ENCODE results near the gene NECAP2. TPM values are rescaled to one million over a fixed set of nuclear protein-coding genes. Genes with fewer than 3 reads are reported as not detected.
"Not testable (repeated sequence)": the region's sequence is repeated elsewhere in the genome, so short reads cannot be mapped to it uniquely, and the experiment has no call there.

The NECAP2 gene
- total RNA-seq, 4 donors from 2014 or later = 71.4 to 100 (median 80.6) TPM

DNA sequence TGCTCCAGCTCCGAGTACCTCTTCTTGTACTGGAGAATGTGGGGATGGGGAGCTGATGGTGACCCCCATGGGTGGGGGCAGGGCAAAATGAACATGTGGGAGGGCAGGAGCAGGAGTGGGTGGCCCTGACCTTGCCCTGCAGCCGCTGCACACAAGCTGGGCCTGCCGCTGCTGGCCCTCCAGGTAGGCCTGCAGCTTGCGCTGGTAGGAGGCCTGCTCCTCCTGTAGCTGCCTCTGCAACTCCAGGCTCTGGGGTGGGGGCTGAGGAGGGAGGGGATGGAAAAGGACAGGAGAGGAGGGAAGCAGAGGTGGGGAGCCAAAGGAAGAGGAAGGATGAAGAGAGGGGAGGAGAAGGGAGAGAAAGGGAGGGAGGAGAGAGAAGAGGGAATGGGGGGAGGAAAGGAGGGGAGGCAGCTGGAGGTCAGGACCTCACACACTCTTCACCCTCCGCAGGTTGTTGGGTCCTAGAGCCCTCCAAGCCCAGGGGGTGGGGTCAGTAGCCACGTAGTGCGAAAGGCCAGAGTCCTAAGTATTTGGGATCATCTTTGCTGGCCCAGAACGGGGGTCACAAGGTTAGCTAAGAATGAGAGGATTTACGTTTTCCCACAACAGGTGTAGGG, 50.6 kb downstream of the NECAP2 start:
- Histone ChIP-seq H3K9me3 (no peaks in the 10 kb centered on the region), H3K36me3 (peaks cover 21% of the 10 kb centered on the region), H3K4me1 (no peaks in the 10 kb centered on the region), H3K27me3 (no peaks in the 10 kb centered on the region), H3K4me3 (no peak overlapping the region), H3K27ac (no peak overlapping the region)
- DNase-seq (ENCODE audit: low spot score in 2 of 2) = no peak
- WGBS = 86% methylated on average over 8 of the region's 9 CpGs
- TF ChIP-seq, protein P1, sequence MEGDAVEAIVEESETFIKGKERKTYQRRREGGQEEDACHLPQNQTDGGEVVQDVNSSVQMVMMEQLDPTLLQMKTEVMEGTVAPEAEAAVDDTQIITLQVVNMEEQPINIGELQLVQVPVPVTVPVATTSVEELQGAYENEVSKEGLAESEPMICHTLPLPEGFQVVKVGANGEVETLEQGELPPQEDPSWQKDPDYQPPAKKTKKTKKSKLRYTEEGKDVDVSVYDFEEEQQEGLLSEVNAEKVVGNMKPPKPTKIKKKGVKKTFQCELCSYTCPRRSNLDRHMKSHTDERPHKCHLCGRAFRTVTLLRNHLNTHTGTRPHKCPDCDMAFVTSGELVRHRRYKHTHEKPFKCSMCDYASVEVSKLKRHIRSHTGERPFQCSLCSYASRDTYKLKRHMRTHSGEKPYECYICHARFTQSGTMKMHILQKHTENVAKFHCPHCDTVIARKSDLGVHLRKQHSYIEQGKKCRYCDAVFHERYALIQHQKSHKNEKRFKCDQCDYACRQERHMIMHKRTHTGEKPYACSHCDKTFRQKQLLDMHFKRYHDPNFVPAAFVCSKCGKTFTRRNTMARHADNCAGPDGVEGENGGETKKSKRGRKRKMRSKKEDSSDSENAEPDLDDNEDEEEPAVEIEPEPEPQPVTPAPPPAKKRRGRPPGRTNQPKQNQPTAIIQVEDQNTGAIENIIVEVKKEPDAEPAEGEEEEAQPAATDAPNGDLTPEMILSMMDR (IDR thresholded peaks at IDR 0.05) = no peak
- no peak for TF ChIP-seq EP300 (IDR thresholded peaks at IDR 0.05)
- no peak for TF ChIP-seq POLR2AphosphoS5 (IDR thresholded peaks at IDR 0.05)
- no peak for TF ChIP-seq POLR2A (IDR thresholded peaks at IDR 0.05)

DNA sequence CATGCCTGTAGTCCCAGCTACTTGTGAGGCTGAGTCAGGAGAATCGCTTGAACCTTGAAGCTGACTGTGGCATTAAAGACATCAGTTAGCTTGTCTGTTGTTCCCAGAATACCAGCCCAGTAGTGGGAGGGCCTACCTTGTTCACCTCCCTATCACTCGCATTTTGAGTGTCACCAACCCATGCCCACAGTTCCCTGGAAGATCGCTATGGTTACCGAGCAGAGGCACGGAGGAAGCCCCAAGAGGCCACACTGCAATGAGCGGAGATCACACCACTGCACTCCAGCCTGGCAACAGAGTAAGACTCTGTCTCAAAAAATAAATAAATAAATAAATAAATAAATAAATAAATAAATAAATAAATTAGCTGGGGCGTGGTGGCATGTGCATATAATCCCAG, 52.4 kb downstream of the NECAP2 start:
- 75% methylated on average over 7 of the region's 7 CpGs for WGBS
- peaks cover 17% of the 10 kb centered on the region for H3K36me3 ChIP-seq
- H3K4me1 ChIP-seq; H3K27ac ChIP-seq; DNase-seq (ENCODE audit: low spot score in 2 of 2); H3K9me3 ChIP-seq; H3K27me3 ChIP-seq; H3K4me3 ChIP-seq: not testable (repeated sequence)

DNA sequence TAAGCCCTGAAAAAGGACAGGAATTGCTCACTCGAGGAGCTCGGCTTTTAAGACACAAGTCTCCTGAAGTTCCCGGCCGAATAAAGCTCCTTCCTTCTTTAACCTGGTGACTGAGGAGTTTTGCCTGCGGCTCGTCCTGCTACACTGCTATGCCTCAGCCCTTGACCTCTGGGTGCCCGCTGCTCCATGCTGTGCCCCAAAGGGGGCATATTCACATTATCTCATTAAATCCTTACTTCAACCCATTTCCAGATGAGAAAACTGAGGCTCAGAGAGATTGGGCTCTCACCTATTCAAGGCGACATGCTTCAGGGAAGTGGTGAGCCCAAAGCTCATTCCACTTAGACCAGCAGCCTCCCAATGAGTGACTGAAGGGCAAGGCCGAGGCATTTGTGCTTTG, 53.2 kb downstream of the NECAP2 start:
- WGBS = 82% methylated on average over 9 of the region's 9 CpGs
- peak in 1 of 2 donors; percentile 22 for DNase-seq (ENCODE audit: low spot score in 2 of 2)
- H3K4me3 ChIP-seq, H3K9me3 ChIP-seq, H3K27ac ChIP-seq, H3K27me3 ChIP-seq: not testable (repeated sequence)
- peaks cover 17% of the 10 kb centered on the region for H3K36me3 ChIP-seq
- H3K4me1 ChIP-seq = peaks cover 12% of the 10 kb centered on the region

DNA sequence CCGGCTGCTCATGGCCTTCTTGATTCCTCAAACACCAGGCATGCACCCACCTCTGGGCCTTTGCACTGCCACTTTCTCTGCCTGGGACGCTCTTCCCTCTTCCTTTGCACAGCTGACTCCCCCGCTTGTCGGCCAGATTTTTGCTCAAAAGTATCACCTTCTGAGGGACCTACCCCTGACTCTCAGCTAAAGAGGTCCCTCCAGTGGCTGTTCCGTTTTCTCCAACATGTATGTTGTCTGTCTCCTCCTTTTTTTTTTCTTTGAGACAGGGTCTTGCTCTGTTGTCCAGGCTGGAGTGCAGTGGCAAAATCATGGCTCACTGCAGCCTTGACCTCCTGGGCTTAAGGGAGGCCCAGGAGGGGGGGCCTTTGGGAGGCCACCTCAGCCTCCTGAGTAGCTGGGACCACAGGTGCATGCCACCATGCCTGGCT, 57.0 kb downstream of the NECAP2 start:
- peak; percentile 39 to 54 for DNase-seq (ENCODE audit: low spot score in 2 of 2)
- peaks cover 19% of the 10 kb centered on the region for H3K4me1 ChIP-seq
- not testable (repeated sequence) for H3K27me3 ChIP-seq, H3K9me3 ChIP-seq, H3K4me3 ChIP-seq, H3K36me3 ChIP-seq, H3K27ac ChIP-seq
- 88% methylated on average over 5 of the region's 5 CpGs for WGBS

DNA sequence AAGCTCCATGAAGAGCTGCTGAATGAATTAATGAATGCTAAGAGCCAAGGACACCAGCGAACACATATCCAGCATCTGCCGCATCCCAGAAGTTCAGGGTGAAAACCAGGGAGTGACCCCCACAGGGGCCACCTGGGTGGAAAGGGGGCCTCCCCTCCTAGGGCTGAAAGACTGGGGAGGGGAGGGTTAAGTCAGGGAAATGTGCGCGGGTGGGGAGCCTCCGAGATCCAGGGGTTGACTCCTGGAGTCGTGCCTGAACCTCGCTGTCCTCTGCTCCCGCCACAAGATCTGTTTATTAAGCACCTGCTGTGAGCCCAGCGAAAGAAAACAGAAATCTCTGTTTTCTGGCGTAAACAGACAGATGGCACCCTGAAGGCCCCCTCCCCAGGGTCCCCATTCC, 57.5 kb downstream of the NECAP2 start:
- H3K4me3 ChIP-seq = peak overlapping the region; percentile 66
- not testable (repeated sequence) for H3K9me3 ChIP-seq, H3K36me3 ChIP-seq, H3K27me3 ChIP-seq
- peak; percentile 49 to 59 for DNase-seq (ENCODE audit: low spot score in 2 of 2)
- 35% methylated on average over 10 of the region's 10 CpGs for WGBS
- H3K4me1 ChIP-seq = peaks cover 19% of the 10 kb centered on the region
- peak overlapping the region; percentile 79 for H3K27ac ChIP-seq

DNA sequence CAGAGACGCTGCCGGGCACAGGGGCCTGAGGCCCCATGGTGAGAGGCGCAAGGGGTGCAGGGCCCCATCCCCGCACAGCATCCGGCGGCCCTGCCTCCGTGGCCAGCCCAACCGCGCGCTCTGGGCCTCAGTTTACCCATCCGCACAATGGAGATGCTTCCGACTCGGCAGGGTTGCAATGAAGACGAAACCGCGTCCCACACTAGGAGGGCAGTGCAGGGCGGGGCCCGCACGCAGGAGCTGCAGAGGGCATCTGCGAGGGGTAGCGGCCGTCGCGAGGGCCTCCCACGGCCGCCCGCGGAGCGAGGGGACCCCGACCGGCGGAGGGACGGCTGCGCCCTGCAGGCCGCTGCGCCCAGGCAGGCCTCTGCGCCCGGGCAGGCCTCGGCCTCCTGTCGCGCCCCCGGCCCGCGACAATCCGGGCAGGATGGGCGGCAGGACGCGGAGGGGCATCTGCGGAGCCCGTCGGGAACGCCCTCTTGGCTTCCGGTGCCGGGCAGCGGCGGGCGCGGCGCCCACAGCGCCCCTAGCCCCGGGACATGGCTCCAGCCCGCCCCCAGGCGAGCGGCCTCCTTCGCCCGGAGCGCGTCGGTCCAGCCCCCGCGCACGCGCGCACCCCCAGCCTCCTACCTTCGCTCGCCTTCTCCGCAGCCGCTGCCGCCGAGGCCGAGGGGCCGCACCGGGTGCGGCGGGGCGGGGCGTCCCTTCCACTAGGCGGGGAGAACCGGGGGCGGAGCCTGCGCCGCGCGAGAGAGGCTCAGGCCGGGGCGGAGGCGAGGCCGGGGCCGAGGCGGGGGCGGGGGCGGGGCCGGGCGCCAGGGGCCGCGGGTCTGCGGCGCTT, 58.3 kb downstream of the NECAP2 start:
- Histone ChIP-seq H3K36me3 (no peaks in the 10 kb centered on the region), H3K4me3 (peak overlapping the region; percentile 66), H3K27me3 (no peaks in the 10 kb centered on the region), H3K4me1 (peaks cover 19% of the 10 kb centered on the region), H3K27ac (peak overlapping the region; percentile 79), H3K9me3 (no peaks in the 10 kb centered on the region)
- peak; percentile 91 to 92 for DNase-seq (ENCODE audit: low spot score in 2 of 2)
- TF ChIP-seq, protein P1 (IDR thresholded peaks at IDR 0.05) = peak in 1 of 2 donors; percentile 17
- TF ChIP-seq POLR2AphosphoS5 (IDR thresholded peaks at IDR 0.05) = no peak
- WGBS = 3% methylated on average over 5 of the region's 108 CpGs

DNA sequence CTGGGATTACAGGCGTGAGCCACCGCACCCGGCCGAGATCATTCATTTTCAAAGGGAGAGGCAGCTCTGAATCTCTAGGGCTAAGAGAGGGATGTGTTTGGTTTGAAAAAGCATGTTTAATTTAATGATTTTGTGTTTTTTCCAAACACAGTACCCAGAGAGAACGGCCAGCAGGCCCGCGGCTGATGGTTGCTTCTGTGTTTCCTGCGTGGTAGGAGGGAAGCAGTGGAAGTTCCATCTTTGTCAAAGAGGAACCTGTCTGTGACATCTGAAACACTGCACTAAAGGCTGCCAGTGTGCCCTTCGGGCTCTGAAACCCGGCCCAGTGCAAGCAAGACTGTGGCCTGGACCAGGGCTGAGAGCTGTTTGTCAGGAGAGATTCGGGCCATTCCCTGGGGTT, 59.9 kb downstream of the NECAP2 start:
- not testable (repeated sequence) for H3K36me3 ChIP-seq, H3K4me3 ChIP-seq, H3K9me3 ChIP-seq, H3K27me3 ChIP-seq, H3K27ac ChIP-seq
- WGBS = 84% methylated on average over 11 of the region's 11 CpGs
- peaks cover 19% of the 10 kb centered on the region for H3K4me1 ChIP-seq
- DNase-seq (ENCODE audit: low spot score in 2 of 2) = peak in 1 of 2 donors; percentile 74

DNA sequence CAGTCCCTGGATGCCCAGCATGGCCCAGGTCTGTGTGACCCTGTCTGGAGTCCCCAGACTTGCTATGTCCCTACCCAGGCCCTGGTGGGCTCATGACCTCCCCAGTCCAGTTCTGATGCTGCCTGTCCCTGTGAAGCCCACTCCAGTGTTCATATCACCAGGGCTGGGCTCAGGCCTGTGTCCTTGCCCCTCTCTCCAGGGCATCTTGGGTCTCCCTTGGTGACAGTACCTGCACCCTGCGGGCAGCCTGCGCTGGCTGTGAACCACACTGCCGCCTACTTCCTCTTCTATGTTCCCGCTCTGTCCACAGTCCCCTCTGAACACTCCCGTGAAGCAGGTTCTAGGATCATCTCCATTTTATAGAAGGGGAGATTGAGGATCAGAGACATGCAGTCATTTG, 60.5 kb downstream of the NECAP2 start:
- peaks cover 19% of the 10 kb centered on the region for H3K4me1 ChIP-seq
- not testable (repeated sequence) for H3K9me3 ChIP-seq
- 90% methylated on average over 5 of the region's 5 CpGs for WGBS

DNA sequence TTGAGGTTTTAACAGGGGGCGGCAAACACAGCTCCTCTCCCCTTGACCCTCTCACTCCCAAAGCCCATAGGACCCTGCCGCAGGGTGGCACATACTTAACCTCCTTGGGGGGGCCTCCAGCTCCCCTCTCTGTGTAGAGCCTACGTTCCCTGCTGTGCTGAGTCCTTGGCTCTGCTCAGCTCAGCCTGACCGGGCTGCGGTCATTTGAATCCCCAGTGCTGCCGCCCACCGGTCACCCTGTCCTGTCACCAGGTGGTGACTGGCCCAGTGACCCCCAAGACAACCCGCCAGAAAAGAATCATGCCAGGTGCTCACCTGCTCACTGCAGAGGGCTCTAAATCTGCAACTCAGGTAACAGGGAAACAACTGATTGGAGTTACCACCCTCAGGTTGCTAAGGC, 60.9 kb downstream of the NECAP2 start:
- H3K4me1 ChIP-seq = peaks cover 19% of the 10 kb centered on the region
- not testable (repeated sequence) for H3K27ac ChIP-seq, H3K27me3 ChIP-seq, H3K4me3 ChIP-seq, H3K9me3 ChIP-seq, H3K36me3 ChIP-seq
- WGBS = 43% methylated on average over 2 of the region's 8 CpGs
- peak in 1 of 2 donors; percentile 21 for DNase-seq (ENCODE audit: low spot score in 2 of 2)

More for the DNA sequence above, 60.5 kb downstream of the NECAP2 start:
- not testable (repeated sequence) for H3K27me3 ChIP-seq, H3K36me3 ChIP-seq, H3K4me3 ChIP-seq, H3K27ac ChIP-seq
- DNase-seq (ENCODE audit: low spot score in 2 of 2) = peak in 1 of 2 donors; percentile 79

All from suprapubic skin (tissue), 4 donors.